IMR-90 (cell line): ENCODE measurements around the gene TULP4. TPM values are rescaled to one million over a fixed set of nuclear protein-coding genes. Genes with fewer than 3 reads are reported as not detected.

Experiments used
- ATAC-seq: fragments of 200-7000 bp; cut with Tn5 transposase; 2 replicates; pipeline ENCODE4 v1.9.1; 2020; ENCODE audit warnings: low read depth, mild to moderate bottlenecking, moderate library complexity
- BruUV-seq: library from RNA; stranded (reverse); fragments of 400-500 nt; replicated peaks from 2 replicates; lab custom pipeline; 2021; lab: Mats Ljungman, UMichigan
- CTCF ChIA-PET: fragments of 300-600 bp; formaldehyde crosslinking; extraction: SDS; loops from one replicate; lab custom pipeline; 2021; ENCODE audit warnings: antibody characterized with exemption; lab: Yijun Ruan, JAX
- POLR2A ChIA-PET: fragments of 300-600 bp; sonication (Branson Sonifier 250); formaldehyde crosslinking; loops from one replicate; lab custom pipeline; 2022; ENCODE audit warnings: antibody characterized with exemption; ENCODE audit not compliant: unreplicated experiment; lab: Charles Lee
- DNase-seq: peaks from one replicate; pipeline ENCODE4 v3.0.0; 2013
- H2AFZ ChIP-seq: replicated peaks from 2 replicates; pipeline ENCODE3; 2013; ENCODE audit warnings: low read length, mild to moderate bottlenecking; ENCODE audit not compliant: poor library complexity
- H2AK5ac ChIP-seq: 2 replicates; pipeline ENCODE4 v1.6.1; 2013; ENCODE audit warnings: low read depth, low read length, inconsistent platforms
- H2AK9ac ChIP-seq: replicated peaks from 2 replicates; pipeline ENCODE3; 2013; ENCODE audit warnings: mild to moderate bottlenecking, low read depth, low read length, moderate library complexity; ENCODE audit not compliant: poor library complexity
- H2BK120ac ChIP-seq: 2 replicates; pipeline ENCODE4 v1.6.1; 2013; ENCODE audit warnings: low read depth, low read length, inconsistent platforms
- H2BK15ac ChIP-seq: 3 replicates; pipeline ENCODE4 v1.6.1; 2013; ENCODE audit warnings: low read depth, low read length, inconsistent platforms
- H2BK20ac ChIP-seq: 2 replicates; pipeline ENCODE4 v1.6.1; 2013; ENCODE audit warnings: low read depth, mild to moderate bottlenecking, inconsistent platforms, low read length, moderate library complexity
- H2BK5ac ChIP-seq: 2 replicates; pipeline ENCODE4 v1.6.1; 2013; ENCODE audit warnings: mild to moderate bottlenecking, low read depth, low read length, inconsistent platforms; ENCODE audit not compliant: poor library complexity, severe bottlenecking
- H3K14ac ChIP-seq: replicated peaks from 2 replicates; pipeline ENCODE4 v1.6.1; 2013; ENCODE audit warnings: low read depth, low read length, inconsistent platforms
- H3K18ac ChIP-seq: 2 replicates; pipeline ENCODE4 v1.6.1; 2013; ENCODE audit warnings: low read depth, low read length, control low read depth
- H3K23ac ChIP-seq: 2 replicates; pipeline ENCODE4 v1.6.1; 2013; ENCODE audit warnings: low read depth, low read length, inconsistent platforms
- H3K27ac ChIP-seq: 2 replicates; pipeline ENCODE4 v1.5.1; 2013; ENCODE audit warnings: mild to moderate bottlenecking, control low read depth, low read length; ENCODE audit not compliant: insufficient read depth
- H3K27me3 ChIP-seq: 2 replicates; pipeline ENCODE4 v1.6.1; 2013; ENCODE audit warnings: low read length; ENCODE audit not compliant: control insufficient read depth, insufficient read depth
- H3K36me3 ChIP-seq: 2 replicates; pipeline ENCODE4 v1.6.1; 2013; ENCODE audit warnings: low read length, mixed read lengths; ENCODE audit not compliant: control insufficient read depth, insufficient read depth
- H3K4ac ChIP-seq: 2 replicates; pipeline ENCODE4 v1.6.1; 2013; ENCODE audit warnings: low read depth, low read length, inconsistent platforms
- H3K4me1 ChIP-seq: 2 replicates; pipeline ENCODE4 v1.6.1; 2013; ENCODE audit warnings: low read length, mixed read lengths; ENCODE audit not compliant: control insufficient read depth, insufficient read depth
- H3K4me2 ChIP-seq: 2 replicates; pipeline ENCODE4 v1.6.1; 2013; ENCODE audit warnings: low read depth, mild to moderate bottlenecking, control low read depth, low read length, moderate library complexity
- H3K4me3 ChIP-seq: 2 replicates; pipeline ENCODE4 v1.5.1; 2013; ENCODE audit warnings: low read depth, mild to moderate bottlenecking, control low read depth, low read length, moderate library complexity; ENCODE audit not compliant: insufficient read depth
- H3K56ac ChIP-seq: 2 replicates; pipeline ENCODE4 v1.6.1; 2013; ENCODE audit warnings: low read length, inconsistent platforms; ENCODE audit not compliant: insufficient read depth; ENCODE audit errors: extremely low read depth
- H3K79me1 ChIP-seq, 2 experiments: 2 replicates each; pipeline ENCODE4 v1.6.1; 2013; ENCODE audit warnings: low read length in 2 of 2, inconsistent platforms in 1 of 2, low read depth in 1 of 2
- H3K9ac ChIP-seq: 2 replicates; pipeline ENCODE4 v1.6.1; 2013; ENCODE audit warnings: low read depth, low read length, control low read depth
- H3K9me1 ChIP-seq: 2 replicates; pipeline ENCODE4 v1.6.1; 2013; ENCODE audit warnings: low read length, inconsistent platforms; ENCODE audit not compliant: insufficient read depth
- H3K9me3 ChIP-seq: 2 replicates; pipeline ENCODE4 v1.6.1; 2013; ENCODE audit warnings: low read length; ENCODE audit not compliant: control insufficient read depth, insufficient read depth
- H4K20me1 ChIP-seq: 2 replicates; pipeline ENCODE4 v1.6.1; 2013; ENCODE audit warnings: low read length, inconsistent platforms; ENCODE audit not compliant: insufficient read depth
- H4K5ac ChIP-seq: 2 replicates; pipeline ENCODE4 v1.6.1; 2013; ENCODE audit warnings: mild to moderate bottlenecking, low read depth, low read length, control low read depth
- H4K8ac ChIP-seq, 2 experiments: 2 replicates each; pipeline ENCODE4 v1.6.1; 2013; ENCODE audit warnings: low read depth in 2 of 2, low read length in 2 of 2, control low read depth in 1 of 2, inconsistent platforms in 1 of 2
- H4K91ac ChIP-seq: 2 replicates; pipeline ENCODE4 v1.6.1; 2013; ENCODE audit warnings: low read depth, low read length, inconsistent platforms; ENCODE audit not compliant: insufficient read depth
- MAFK ChIP-seq: IDR thresholded peaks from 2 replicates; pipeline ENCODE4 v1.6.1; 2012; ENCODE audit warnings: low read depth, low read length, improper control_type of control experiment
- WGBS, 2 experiments: methylation state at CpG; one replicate each; pipeline versions ENCODE4 v1.1.5 to v1.1.7; 2013; ENCODE audit warnings: missing lambda C conversion rate in 2 of 2; ENCODE audit not compliant: insufficient read length in 1 of 2; ENCODE audit errors: extremely low coverage in 2 of 2; 5-methylcytosine and 5-hydroxymethylcytosine counted together
- dilution Hi-C: fragments of 300-500 bp; cut with HindIII; formaldehyde crosslinking; loops from one replicate; pipeline ENCODE4 v1.14.3; 2018; ENCODE audit warnings: low sequenced_read_pairs; ENCODE audit not compliant: unreplicated experiment
- in situ Hi-C: fragments of 300-500 bp; cut with MboI; formaldehyde crosslinking; loops from 3 replicates; pipeline ENCODE4 v1.14.3; 2019; ENCODE audit warnings: low sequenced_read_pairs, inconsistent platforms, mixed read lengths
- intact Hi-C: fragments of 100-400 bp; cut with micrococcal nuclease; formaldehyde crosslinking; loops from 2 replicates; pipeline ENCODE4 v1.10.0; 2022
- polyA plus RNA-seq, 3 experiments: library from polyadenylated mRNA; depleted of rRNA; stranded (reverse); fragments of >200 nt; gene quantifications; 2 replicates each; pipeline ENCODE4 v1.2.3, GENCODE V29; 2012; ENCODE audit warnings: low replicate concordance in 1 of 3
- total RNA-seq: library from RNA; depleted of rRNA; stranded (reverse); fragments of >200 nt; gene quantifications from 2 replicates; pipeline ENCODE4 v1.2.3, GENCODE V29; 2012

The TULP4 gene
- total and polyA plus RNA-seq, 2 of the 4 experiments (the other 2 are of a cell fraction) = 8.1 to 30.6 TPM

DNA sequence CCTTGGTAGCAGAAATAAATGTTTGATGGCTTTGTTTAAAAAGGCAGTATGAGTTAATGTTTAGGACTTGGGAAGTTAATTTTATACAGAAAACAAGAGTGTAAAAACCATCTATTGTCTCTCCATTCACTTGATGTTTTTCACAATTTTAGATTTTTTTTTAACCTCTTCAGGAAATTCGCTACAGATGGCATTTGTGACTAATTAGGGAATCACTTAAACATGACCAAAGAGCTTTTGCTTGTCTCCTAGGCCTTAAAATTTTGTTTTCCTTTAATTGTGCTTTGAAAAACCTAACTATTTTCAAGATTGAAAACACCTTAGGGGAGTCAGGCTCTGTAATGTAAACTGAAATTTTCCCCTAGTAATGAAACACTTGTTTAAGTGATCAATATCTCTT is 17.3 kb downstream of the TULP4 start:
- Histone ChIP-seq H3K18ac (no peak overlapping the region), H4K91ac (no peak overlapping the region), H2BK20ac (no peak overlapping the region), H3K79me1 (peaks cover 21 to 24% of the 10 kb centered on the region in 2 experiments), H4K20me1 (no peaks in the 10 kb centered on the region; the same call in 1 of the 2 replicates), H3K4ac (no peak overlapping the region), H4K5ac (no peak overlapping the region), H4K8ac (no peak overlapping the region), H3K27ac (no peak overlapping the region), H2AK5ac (no peak overlapping the region), H2AK9ac (no peak overlapping the region), H3K14ac (no peak overlapping the region), H3K36me3 (no peaks in the 10 kb centered on the region), H2BK5ac (no peak overlapping the region), H3K9ac (no peak overlapping the region), H2BK15ac (no peak overlapping the region), H3K4me2 (no peak overlapping the region), H2BK120ac (no peak overlapping the region), H3K4me3 (no peak overlapping the region), H3K4me1 (no peaks in the 10 kb centered on the region), H3K27me3 (no peaks in the 10 kb centered on the region), H3K9me3 (0 out of 2 replicates have a peak, but pooled peaks cover 2% of the 10 kb centered on the region), H3K56ac (no peak overlapping the region), H2AFZ (no peak overlapping the region), H3K9me1 (no peaks in the 10 kb centered on the region), H3K23ac (no peak overlapping the region)
- in situ Hi-C loops = no loop called here
- ATAC-seq (no peak), DNase-seq (no peak)
- ChIA-PET POLR2A (no interaction called here), CTCF (interaction anchor here (0.6 kb wide), 1 partner anchor 189 kb away, joined by 5 read pairs; no protein-coding TSS in a partner anchor)
- intact Hi-C loops = no loop called here
- no TSS peak for BruUV-seq
- no CpG with 5 or more reads among the region's 1 CpG for WGBS, 2 experiments
- dilution Hi-C loops = no loop called here
- TF ChIP-seq MAFK = no peak
